Esophagus muscularis mucosa (tissue), 4 donors: ENCODE measurements around the gene DNAI2. TPM values are rescaled to one million over a fixed set of nuclear protein-coding genes. Genes with fewer than 3 reads are reported as not detected.

Experiments
- DNase-seq: peaks from one replicate; pipeline ENCODE4 v3.0.0-alpha.2; 2017; ENCODE audit errors: extremely low spot score
- H3K27ac ChIP-seq, 4 donors: fragments of 200-600 bp; sonication (generic); replicated peaks in 1 of 4; 1 replicate in 3 of 4; 2 replicates in 1 of 4; pipeline ENCODE4 v1.5.1; 2016 to 2019; ENCODE audit warnings: mild to moderate bottlenecking in 1 of 4
- H3K27me3 ChIP-seq, 4 donors: fragments of 200-600 bp; sonication (generic); one replicate each; pipeline versions ENCODE4 v1.5.1 to v1.6.0; 2016 to 2019
- H3K36me3 ChIP-seq, 4 donors: fragments of 200-600 bp; sonication (generic); one replicate each; pipeline ENCODE4 v1.5.1; 2016 to 2019
- H3K4me1 ChIP-seq, 4 donors: fragments of 200-600 bp; sonication (generic); one replicate each; pipeline ENCODE4 v1.5.1; 2016 to 2019
- H3K4me3 ChIP-seq, 4 donors: fragments of 200-600 bp; sonication (generic); 1 replicate in 2 of 4; 2 replicates in 2 of 4; pipeline ENCODE4 v1.5.1; 2016 to 2019; ENCODE audit warnings: mild to moderate bottlenecking in 4 of 4, moderate library complexity in 1 of 4
- H3K9me3 ChIP-seq, 4 donors: fragments of 200-600 bp; sonication (generic); 1 replicate in 3 of 4; 2 replicates in 1 of 4; pipeline ENCODE4 v1.5.1; 2016 to 2019
- CTCF ChIP-seq, 3 experiments: fragments of 200-600 bp in 2 of 3; fragments of 450-650 bp in 1 of 3; sonication (generic) in 2 of 3; IDR thresholded peaks; one replicate each; pipeline ENCODE4 v1.5.1; 2017 to 2019; ENCODE audit warnings: antibody characterized with exemption in 3 of 3, mild to moderate bottlenecking in 2 of 3, moderate library complexity in 1 of 3
- EP300 ChIP-seq: sonication (generic); formaldehyde crosslinking; IDR thresholded peaks from one replicate; pipeline ENCODE4 v1.6.1; 2017; ENCODE audit warnings: antibody characterized with exemption
- POLR2A ChIP-seq: fragments of 450-650 bp; IDR thresholded peaks from one replicate; pipeline ENCODE4 v1.6.1; 2017; ENCODE audit warnings: antibody characterized with exemption, moderate library complexity, mild to moderate bottlenecking, low read depth
- POLR2AphosphoS5 ChIP-seq, 2 donors: sonication (generic); formaldehyde crosslinking; IDR thresholded peaks; one replicate each; pipeline ENCODE4 v1.6.1; 2017; ENCODE audit warnings: antibody characterized with exemption in 2 of 2
- WGBS: methylation state at CpG from one replicate; pipeline ENCODE4 v1.1.5; 2018; 5-methylcytosine and 5-hydroxymethylcytosine counted together
- intact Hi-C: fragments of 100-400 bp; cut with DNase I; formaldehyde crosslinking; loops from one replicate; pipeline ENCODE4 v1.15.1; 2023
- total RNA-seq, 4 donors: library from RNA; depleted of rRNA; stranded (reverse); fragments of >200 nt; gene quantifications; one replicate each; pipeline versions ENCODE4 v1.1.0 to v1.2.1, GENCODE V29; 2016

DNAI2 gene
- total RNA-seq, 4 donors from 2014 or later = not detected

- Histone ChIP-seq H3K9me3 (peaks cover 0 to 3% (median under 1%) of the 10 kb centered on the region in 4 donors), H3K36me3 (no peaks in the 10 kb centered on the region), H3K27ac (no peak overlapping the region), H3K27me3 (peaks cover 0 to 89% (median 0%) of the 10 kb centered on the region in 4 donors), H3K4me1 (no peaks in the 10 kb centered on the region), H3K4me3 (no peak overlapping the region)
- TF ChIP-seq POLR2A (no peak), EP300 (no peak), POLR2AphosphoS5 (IDR thresholded peaks at IDR 0.05) (no peak), CTCF (IDR thresholded peaks at IDR 0.05) (no peak)
- no peak for DNase-seq
- intact Hi-C loops = no loop called here
- WGBS = 72% methylated on average over 10 of the region's 19 CpGs
Measured at GRCh38 chr17:74339537-74340195, 65.6 kb downstream of the DNAI2 start.

DNA sequence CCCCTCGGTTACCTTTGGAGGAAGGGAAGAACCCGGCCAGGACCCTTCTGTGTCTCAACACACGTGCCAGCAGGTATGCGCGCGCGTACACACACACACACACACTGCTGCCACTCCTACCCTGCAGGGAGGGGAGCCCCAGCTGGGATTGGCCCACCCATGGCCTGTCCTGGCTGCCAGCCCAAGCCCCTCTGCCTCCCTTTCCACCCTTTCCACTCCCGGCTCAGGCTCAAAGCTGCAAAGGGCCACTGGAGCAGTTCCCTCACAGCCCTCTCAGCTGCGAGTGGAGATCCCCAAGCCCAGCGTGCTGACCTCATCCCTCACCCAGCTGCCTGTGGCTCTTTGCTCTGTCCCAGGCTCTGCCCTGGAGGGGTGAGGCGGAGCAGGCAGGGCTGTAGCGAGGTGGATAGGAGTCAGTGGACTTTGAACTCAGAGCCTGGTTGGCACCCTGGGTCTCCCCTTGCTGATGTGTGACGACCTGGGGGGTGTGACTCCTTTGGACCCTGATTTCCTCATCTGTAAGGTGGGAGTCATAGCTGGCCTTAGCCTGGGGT is 66.5 kb downstream of the DNAI2 start:
- H3K4me1 ChIP-seq = no peaks in the 10 kb centered on the region
- 71% methylated on average over 13 of the region's 13 CpGs for WGBS
- H3K27me3 ChIP-seq = peaks cover 0 to 89% (median 0%) of the 10 kb centered on the region in 4 donors
- H3K36me3 ChIP-seq = no peaks in the 10 kb centered on the region
- H3K9me3 ChIP-seq = no peaks in the 10 kb centered on the region
- no peak for DNase-seq
- no peak overlapping the region for H3K27ac ChIP-seq
- TF ChIP-seq POLR2A (no peak), POLR2AphosphoS5 (IDR thresholded peaks at IDR 0.05) (no peak), EP300 (no peak), CTCF (IDR thresholded peaks at IDR 0.05) (no peak)
- intact Hi-C loops = no loop called here
- H3K4me3 ChIP-seq = no peak overlapping the region

- H3K27me3 ChIP-seq = peaks cover 0 to 80% (median 0%) of the 10 kb centered on the region in 4 donors
- WGBS = 80% methylated on average over 10 of the region's 10 CpGs
- H3K36me3 ChIP-seq = no peaks in the 10 kb centered on the region
- H3K27ac ChIP-seq = no peak overlapping the region
- TF ChIP-seq POLR2AphosphoS5 (IDR thresholded peaks at IDR 0.05) = no peak
- no peak for TF ChIP-seq EP300
- no peak for TF ChIP-seq CTCF (IDR thresholded peaks at IDR 0.05)
- no peak for TF ChIP-seq POLR2A
- no peaks in the 10 kb centered on the region for H3K4me1 ChIP-seq
- DNase-seq = no peak
- intact Hi-C loops = no loop called here
- H3K9me3 ChIP-seq = no peaks in the 10 kb centered on the region
- no peak overlapping the region for H3K4me3 ChIP-seq
Measured at GRCh38 chr17:74342224-74342623, 68.2 kb downstream of the DNAI2 start.

DNA sequence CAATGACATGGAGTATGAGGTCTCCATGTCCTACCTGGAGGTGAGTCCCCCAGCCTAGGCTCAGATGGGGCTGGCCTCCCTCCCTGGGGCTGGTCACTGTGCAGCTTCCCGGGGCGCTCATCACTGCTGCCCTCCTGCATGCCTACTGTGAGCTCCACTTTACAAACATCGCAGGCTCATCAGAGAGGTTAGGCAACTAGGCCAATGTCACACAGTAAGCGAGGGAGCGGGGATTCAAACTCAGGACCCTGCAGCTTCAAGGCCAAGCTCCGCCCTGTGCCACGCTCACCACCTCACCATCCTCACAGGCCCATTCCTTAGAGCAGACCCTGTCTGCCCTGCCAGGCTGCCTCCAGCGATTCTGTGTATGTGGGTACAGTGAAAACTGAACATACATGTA is 69.1 kb downstream of the DNAI2 start:
- Histone ChIP-seq H3K4me3 (no peak overlapping the region), H3K36me3 (no peaks in the 10 kb centered on the region), H3K27ac (no peak overlapping the region), H3K27me3 (peaks cover 0 to 82% (median 0%) of the 10 kb centered on the region in 4 donors), H3K9me3 (no peaks in the 10 kb centered on the region), H3K4me1 (no peaks in the 10 kb centered on the region)
- TF ChIP-seq EP300 = no peak
- no peak for TF ChIP-seq POLR2A
- TF ChIP-seq CTCF (IDR thresholded peaks at IDR 0.05) = no peak
- no peak for TF ChIP-seq POLR2AphosphoS5 (IDR thresholded peaks at IDR 0.05)
- intact Hi-C loops = no loop called here
- DNase-seq = no peak
- no CpG with 5 or more reads among the region's 8 CpGs for WGBS
